HG02798 (cell line): ENCODE measurements around the gene FCHSD2.

Source experiments
- ATAC-seq: cut with Tn5 transposase; IDR thresholded peaks from one replicate; pipeline ENCODE4 v1.9.1; 2021; ENCODE audit warnings: mild to moderate bottlenecking; ENCODE audit not compliant: unreplicated experiment, poor library complexity

Gene FCHSD2

DNA sequence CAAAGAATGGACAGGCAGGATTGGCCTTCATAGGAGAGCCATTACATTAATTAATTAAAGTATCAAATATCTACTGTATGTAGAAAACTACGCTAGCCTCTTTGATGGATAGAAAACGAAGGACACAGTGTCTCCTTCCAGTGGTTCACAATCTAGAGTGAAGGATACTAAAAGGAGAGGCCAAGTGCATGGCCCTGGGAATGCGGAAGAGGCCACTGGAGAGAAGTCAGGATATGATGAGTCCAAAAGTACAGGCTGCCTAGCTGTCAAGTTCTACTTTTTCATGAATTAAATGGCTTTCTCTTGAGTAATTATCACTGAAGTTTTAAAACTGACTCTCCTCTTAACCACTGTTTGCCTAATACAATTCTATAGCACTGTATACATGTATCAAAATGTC is 286.1 kb downstream of the FCHSD2 start:
- ATAC-seq, result no peak

DNA sequence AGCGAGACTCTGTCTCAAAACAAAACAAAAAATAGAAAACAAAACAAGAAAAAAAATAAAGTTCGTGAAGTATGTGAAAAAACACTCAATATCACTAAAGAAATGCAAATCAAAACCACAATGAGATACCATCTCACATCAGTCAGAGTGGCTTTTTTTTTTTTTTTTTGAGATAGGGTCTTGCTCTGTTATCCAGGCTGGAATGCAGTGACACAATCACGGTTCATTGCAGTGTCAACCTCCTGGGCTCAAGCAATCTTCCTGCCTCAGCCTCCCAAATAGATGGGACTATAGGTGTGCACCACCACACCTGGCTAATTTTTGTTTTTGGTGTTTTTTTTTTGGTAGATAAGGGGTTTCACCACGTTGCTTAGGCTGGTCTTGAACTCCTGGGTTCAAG is 290.4 kb downstream of the FCHSD2 start:
- no peak for ATAC-seq

DNA sequence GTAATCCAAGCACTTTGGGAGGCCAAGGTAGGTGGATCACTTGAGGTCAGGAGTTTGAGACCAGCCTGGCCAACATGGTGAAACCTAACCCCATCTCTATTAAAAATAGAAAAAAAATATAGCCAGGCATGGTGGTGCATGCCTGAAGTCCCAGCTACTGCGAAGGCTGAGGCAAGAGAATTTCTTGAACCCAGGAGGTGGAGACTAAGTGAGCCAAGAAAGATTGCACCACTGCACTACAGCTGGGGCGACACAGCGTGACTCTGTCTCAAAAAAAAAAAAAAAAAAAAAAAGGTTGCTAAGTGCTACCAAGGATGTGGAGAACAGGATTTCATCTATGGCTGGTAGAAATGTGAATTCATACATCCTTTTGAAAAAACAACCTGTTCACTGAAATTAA is 291.3 kb downstream of the FCHSD2 start:
- ATAC-seq, result no peak

DNA sequence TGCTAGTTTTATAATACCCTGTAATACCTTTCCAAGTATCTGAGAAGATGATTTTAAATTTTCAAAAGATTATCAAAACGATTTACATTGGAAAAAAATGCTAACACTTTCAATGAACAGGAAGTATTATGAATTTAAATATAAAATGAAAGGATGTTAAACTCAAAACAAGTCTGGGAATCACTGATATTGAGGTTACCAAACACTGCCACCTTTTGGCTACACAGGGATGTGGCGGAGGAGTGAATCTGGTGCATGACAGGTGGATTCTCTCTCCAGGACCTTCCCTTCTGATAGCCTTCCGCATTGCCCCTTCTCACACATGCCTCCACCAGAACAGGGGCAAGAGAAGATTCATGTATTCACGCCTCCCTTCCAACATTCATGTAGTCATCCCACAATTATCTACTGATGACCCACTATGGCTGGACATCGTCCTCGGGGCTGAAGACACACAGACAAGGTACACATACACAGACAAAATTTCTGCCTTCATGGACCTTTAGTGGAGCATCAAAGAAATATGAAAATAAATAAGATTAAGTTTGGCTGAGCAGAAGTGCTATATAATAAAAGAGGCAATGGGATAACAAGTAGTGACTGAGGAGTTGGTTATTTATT is 293.2 kb downstream of the FCHSD2 start:
- ATAC-seq, result no peak

DNA sequence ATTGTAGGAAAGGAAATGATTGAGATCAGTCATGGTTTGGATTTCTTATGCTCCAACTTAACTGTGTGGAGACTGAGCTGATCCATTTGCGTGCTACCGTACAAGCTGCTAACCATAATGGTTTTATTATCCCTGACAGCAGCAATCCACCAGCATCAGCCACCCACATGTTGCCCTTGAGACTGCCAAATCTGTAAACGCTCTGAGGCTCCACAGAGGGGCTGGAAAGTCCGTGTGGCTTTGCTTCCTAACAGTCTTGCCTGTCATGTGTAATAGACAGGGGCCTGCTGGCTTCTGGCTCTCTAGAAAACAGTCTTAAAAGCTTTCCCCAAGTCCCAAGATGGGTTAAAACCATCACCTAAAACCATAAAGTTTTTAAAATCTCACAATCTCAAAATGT is 297.8 kb downstream of the FCHSD2 start:
- no peak for ATAC-seq

DNA sequence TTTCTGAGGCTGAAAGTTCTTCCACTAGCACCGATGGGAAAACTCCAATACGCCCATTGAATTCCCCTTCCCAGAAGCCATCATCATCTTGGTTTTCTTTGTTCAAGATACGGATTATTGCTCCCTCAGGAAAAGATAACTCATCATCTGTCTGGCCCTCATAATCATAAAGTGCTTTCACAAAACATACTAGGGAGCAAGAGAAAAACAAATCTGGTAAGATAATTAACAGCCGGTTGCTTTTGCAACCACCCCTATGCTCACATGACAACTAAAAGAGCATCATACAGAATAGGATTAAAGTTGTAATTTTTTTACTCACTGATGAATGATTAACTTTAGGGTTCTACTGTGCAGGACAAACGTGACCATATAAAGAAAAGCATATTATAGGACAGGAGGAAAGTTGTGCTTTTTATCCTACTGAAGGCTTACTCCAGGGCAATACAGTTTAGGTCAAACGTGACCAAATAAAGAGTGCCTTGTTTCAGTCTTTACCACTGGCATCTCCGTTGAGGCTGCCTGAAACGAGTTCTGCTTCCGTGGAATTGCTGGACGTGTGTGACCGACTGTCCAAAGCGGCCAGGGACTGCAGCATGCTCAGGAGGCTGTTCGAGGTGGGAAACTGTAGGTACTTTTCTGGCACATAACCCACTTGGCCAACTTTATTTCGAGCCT is 299.3 kb downstream of the FCHSD2 start:
- ATAC-seq, result no peak

DNA sequence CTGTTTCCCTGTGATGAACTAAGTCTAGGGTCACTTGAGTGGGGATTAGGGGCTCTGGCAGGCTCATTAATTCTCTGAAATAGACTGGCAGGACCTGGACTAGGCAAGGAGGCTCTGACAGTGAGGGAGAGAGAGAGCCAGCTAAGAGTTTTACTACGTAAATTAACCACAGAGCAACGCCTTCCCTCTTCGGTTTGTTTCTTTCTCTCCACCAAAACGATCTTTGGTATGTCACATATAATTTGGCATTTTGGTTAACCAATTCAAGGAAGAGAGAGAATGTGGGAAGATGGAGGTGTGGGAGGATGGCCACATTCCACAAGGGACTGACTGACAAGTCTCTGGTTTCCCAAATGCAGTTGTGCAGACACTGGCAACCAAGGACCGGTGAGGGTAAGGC is 300.0 kb downstream of the FCHSD2 start:
- no peak for ATAC-seq

DNA sequence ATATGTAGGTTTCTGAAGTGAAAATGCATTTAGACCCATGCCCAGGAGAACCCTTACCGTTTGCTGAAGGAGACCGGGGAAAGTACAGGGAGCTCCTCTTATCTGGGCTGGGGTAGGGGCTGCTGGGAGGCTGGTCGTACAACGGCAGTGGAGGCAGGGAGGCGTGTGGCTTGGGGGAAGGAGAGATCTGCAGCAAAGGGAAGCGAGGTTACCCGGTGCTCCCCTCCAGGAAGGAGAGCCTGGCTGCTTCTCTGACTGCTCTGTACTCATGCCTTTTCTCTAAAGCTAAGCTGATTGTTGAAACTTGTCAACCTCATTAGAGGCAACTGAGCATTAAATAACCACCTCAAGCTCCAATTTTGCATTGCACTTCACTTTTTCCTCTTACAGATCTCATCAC is 300.7 kb downstream of the FCHSD2 start:
- no peak for ATAC-seq

DNA sequence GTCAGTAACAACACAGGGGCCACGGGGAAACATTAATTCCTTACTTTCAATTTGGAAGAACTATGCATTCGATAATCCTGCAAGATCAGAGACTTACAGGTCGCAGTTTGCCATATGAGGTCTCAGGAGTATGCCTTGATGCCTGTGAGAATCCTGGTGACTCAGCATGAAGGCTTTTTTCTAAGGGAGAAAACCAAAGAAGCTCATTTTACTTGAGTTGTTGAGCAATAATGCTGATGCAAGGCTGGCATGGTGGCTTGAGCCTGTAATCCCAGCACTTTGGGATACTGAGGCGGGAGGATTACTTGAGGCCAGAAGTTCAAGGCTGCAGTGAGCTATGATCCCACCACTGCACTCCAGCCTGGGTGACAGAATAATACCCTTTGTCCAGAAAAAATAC is 301.3 kb downstream of the FCHSD2 start:
- no peak for ATAC-seq

DNA sequence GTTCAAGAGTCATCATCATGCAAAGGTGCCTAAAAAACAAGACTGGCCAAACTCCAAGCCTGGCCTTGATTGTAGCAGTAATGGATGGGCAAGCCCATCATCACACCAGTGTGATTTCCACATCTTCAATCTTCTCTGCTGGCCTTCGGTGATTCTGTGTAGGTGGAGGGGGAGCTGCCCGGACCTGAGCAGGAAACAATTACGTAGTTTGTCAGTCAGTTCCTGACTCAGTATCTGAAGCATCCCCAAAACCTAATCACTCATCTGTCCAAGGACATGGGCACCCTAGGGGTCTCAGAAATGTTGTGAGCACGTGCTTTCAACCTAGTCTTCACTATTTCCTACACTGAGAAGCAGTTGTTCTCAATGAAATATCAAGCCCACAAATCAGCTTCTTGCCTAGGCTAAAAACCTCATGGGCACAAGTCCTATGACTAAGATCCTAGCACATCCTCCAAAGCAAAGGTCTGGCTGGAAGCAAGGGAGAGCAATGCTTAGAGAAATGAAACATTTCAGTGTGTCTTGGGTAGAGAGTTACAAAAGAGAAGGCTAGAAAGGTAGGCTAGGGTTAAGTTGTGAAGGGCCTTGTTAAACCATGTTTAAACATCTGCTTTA is 303.3 kb downstream of the FCHSD2 start:
- ATAC-seq, result no peak

DNA sequence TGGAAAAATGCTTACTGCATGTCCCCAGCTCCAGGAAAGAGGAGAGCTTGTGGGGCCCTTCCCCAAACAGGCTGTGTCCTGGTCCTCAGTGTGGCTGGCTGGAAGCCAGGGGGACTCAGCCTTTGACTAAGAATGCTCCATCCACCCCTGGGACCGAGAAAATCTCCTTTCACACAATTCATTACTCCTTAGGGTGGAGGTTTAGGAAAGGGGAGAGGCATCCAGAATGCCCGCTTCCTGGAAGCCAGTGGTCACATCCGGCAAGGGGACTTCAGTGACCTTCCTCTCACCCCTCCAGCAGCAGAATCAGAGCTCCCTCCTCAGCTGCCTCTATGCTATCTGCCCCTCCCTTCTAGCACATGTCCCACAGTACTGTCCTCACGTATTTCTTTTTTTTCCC is 306.0 kb downstream of the FCHSD2 start:
- no peak for ATAC-seq

DNA sequence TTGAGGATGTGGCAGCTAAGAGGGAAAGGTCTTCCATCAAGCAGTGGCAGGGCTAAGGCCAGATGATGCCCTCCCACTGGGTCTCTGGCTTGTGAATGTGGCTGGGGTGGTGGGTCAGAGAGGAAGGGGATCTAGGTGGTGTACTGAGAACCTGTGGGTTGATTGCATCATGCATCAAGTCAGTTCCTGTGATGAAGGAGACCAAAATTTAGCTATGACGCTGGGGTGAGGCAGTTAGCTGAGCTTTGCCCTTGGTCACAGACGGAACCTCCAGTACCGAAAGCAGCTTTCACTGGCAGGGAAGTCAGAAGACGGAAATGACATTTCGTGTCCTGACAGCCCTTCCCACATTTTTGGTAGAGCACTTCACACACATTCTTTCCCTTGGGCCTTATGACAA is 307.2 kb downstream of the FCHSD2 start:
- ATAC-seq, result no peak

DNA sequence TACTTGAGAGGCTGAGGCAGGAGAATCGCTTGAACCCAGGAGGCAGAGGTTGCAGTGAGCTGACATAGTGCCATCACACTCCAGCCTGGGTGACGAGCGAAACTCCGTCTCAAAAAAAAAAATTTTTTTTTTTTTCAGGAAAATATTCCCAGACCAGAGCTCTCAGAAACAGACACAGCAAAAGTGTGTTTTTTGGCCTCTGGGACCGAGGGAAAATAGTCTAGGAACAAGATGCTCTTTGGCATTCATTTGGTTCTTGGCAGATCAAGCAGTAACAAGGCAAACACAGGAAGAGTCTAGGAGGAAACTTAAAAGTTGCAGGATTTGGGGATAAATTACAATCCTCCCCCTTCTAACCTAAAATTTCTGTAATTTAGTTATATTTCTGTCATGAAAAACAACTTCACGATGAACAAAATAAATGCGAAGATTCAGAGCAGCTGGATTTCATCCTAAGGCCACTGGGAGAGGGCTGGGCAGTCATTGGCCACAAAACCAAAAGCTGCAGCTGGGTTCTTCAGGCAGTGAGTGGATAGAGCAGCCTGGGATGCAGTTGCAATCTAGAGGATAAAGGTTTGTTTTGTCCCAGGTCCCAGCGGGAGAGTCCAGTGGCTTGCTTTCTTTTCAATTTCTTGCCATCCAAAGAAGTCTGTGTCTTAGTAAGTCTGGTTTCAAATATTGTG is 308.2 kb downstream of the FCHSD2 start:
- no peak for ATAC-seq

DNA sequence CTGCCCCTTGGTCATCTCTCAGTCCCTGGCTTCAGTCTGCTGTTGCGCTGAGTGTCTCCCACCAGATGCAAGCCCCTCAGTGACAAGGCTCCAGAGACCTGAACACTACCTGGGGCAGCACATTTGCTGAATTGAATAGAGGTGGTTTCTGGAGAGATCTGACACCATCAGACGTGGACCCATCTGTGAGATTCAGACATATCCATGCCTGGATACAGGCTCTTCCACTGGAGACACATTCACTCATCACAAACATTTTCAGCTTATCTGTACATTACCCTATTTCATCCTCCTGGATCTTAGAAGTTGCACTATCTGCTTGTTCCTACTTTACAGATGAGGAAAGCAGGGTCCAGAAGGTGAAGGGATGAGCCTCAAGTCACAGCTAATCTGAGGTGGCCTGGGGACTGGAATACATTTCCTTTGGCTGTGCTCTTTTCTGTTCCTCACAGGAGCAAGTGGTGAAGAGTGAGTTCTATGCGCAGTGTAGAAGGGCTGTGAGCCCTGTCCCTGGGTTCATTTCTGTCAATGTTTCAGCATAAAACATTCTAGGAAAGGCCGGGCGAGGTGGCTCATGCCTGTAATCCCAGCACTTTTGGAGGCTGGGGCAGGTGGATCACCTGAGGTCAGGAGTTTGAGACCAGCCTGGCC is 308.9 kb downstream of the FCHSD2 start:
- no peak for ATAC-seq

DNA sequence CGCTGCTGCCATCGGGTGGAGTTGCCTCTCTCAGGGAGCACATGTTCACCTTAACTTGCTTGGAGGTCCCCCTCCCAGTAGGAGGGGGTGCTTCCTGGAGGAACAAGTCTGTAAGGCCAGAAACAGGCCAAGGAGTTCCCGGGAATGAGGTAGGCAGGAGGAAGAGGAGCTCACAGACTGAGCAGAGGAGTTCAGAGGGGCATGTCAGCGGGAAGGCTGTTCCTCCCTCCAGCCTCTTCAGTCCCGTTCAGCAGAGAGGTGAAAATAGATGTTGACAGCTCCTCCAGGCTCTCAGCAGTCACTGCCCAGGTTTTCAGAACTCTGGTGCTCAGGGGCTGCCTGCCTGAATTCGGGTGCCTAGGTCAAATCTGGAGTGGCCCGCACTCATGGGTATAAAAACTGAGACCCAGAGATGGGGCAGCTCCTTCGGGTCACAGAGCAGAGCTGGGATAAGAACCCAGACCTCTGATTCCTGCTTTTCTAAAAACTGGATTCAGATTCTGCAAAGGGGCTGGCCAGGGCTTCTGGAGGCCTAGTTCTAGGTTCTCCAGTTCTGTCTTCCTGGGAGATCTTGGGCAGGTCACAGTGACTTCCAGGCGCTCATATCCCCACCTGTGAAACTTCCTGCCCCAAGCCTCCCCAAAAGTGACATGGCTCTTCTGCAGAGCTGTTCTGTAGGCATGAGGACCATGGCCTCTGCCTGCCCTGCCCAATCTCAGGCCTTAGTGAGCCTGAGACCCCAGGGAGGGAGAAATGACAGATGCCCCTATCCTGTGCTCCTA is 309.6 kb downstream of the FCHSD2 start:
- ATAC-seq, result no peak

DNA sequence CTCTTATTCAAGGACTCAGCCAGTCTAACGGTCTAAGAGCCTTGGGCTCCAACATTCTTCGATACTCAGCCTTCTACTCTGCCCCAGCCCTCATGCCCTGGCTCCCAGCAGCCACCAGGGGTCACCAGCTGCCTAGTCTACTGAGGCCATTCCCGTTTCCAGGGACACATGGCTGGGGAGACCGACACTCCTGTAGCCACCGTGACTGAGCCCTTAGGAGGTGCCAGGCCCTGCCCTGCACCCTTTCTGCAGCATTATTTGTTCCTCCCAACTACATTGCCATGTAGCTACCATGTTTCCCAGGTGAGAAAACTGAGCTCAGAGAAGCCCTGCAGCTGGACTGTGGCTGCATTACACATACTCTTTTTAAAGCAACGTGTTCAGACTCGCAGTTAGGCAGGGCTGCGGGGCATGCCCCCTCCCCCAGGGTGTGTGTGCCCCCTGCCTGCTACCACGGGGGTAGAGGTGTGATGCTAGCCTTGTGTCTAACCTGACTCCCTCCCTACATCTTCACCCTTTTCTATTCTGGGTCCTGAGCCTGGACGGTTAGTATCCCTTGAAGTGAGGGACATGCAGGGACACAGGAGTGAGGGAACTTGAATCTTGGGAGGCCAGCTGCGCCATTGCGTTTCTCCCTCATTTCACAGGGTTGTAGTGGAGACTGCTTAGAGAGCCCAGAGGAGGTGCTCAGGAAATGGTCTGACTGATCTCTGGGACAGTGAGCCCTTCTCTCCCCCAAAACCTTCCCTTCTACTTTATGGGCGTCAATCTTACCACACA is 310.4 kb downstream of the FCHSD2 start:
- ATAC-seq, result no peak

DNA sequence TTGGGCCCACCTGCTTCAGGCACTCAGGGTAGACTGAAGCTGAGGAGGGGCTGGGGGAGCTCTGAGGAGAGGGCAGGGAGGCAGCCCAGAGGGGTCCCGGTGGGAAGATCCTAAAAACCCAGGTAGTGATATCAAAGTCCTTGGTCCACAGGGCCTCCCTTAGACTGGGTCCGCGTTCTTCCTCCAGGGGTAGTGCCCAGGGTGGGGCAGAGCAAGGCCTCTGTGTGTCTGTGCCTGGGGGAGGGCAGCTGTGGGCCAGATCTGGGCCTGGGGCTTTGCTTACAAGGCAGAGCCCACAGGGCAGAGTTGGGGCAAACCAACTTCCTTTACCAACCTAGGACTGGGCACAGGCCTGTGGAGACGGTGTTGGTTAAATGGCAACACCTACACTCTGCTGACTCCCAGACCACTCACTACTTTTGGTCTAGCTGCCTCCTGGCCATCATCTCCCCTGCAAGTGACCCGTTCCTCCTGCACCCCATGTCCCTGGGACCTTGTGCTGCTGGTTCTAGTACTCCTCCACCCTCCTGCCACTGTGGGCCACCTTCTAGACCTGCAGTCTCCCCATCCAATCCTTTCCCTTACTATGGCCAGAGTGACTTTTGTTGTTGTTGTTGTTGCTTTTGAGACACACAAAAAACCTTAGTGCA is 312.1 kb downstream of the FCHSD2 start:
- no peak for ATAC-seq

DNA sequence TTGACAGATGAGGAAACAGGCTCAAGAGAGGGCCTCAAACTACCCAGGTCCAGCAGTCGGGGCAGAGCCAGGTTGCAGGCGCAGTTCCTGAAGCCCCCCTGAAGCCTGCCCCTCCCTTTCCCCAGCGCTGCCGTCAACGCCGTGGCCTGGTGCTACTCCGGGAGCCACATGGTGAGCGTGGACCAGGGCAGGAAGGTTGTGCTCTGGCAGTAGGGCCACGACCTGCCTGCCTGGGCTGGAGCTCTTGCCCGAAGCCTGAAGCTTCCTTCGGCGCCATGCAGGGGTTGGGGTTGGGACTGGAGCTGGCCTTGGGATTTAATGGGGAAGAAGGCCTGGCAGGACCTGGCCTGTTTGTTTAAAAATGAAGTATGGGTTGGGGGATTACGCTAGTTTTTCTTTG is 312.9 kb downstream of the FCHSD2 start:
- ATAC-seq, result no peak

DNA sequence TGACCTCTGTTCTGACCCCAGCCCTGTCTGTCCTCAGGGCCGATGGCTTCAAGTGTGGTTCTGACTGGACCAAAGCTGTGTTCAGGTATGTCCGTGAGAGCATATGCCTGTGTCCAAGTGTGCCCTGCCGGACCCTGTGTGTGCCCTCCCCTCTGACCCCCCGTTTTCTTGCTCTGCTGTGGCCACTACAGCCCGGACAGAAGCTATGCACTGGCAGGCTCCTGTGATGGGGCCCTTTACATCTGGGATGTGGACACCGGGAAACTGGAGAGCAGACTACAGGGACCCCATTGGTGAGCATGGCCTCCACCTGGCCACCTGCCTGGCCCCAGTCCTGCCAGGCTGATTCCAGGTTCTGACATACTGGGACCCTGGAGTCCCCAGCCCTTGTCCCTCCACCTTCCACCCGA is 313.4 kb downstream of the FCHSD2 start:
- no peak for ATAC-seq
